ENCODE data around the gene DAZAP2. TPM values are rescaled to one million over a fixed set of nuclear protein-coding genes. Genes with fewer than 3 reads are reported as not detected.
A peak's percentile ranks its signal among the peaks of the same experiment; 100 is the strongest.
"Not testable (repeated sequence)": the region's sequence is repeated elsewhere in the genome, so short reads cannot be mapped to it uniquely, and the experiment has no call there.

The DAZAP2 gene
- total RNA-seq, 1 donor from 2014 or later: 259 TPM

DNA sequence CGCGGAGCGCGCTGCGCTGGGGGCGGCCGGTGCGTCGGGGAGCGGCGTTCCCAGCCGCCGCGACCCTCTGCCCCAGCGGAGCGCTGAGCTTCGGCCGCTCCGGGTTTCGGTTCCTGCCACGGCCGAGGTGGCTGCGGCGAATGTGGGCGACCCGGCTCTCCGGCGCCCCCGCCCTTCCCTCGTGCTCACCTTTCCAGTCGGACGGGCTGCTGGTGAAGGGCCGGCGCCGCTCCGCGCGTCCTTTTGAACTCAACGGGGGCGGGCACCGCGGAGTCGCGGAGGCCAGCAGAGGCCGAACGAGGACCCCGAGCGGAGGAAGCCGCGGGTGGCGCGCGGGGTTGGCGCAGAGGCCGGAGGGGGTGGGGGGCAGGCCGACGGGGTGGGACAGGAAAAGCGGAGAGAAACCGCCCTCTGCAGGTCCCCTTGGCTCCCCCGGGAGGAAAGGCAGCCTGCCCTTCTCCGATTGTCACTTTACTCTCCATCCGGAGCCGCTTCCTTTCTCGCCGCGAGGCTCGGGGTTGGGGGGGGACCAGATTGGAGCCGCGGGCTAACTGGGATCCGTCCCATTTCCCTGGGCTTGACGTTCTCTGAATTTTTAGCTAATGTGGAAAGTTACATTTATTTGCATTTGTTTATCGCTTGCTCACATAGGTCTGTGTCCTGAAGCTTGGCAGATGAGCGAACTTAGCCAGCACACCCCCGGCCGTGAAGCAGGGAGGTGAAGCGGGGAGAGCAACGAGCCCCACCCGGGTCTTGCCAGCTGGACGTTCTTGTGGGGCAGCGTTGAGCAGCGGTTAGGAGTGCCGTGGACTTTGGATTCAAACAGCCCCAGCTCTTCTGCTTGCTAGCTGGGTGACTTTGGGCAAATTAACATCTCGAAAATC is 31.7 kb downstream of the DAZAP2 start, which contains the start of gene SMAGP:
SMAGP (minus strand) TSS at position 349 of the 884 bp plus-strand sequence. CDS start 1,137 bp downstream, outside the sequence.
- Histone ChIP-seq H3K27ac (peak within 1 kb of the TSS; percentile 80), H3K27me3 (ENCODE audit: low read depth) (no peaks in the 10 kb centered on the region), H3K4me3 (peak within 1 kb of the TSS; percentile 74), H3K36me3 (no peaks in the 10 kb centered on the region), H3K4me1 (peaks cover 15% of the 10 kb centered on the region), H3K9me3 (no peaks in the 10 kb centered on the region)
- TF ChIP-seq, protein P1, sequence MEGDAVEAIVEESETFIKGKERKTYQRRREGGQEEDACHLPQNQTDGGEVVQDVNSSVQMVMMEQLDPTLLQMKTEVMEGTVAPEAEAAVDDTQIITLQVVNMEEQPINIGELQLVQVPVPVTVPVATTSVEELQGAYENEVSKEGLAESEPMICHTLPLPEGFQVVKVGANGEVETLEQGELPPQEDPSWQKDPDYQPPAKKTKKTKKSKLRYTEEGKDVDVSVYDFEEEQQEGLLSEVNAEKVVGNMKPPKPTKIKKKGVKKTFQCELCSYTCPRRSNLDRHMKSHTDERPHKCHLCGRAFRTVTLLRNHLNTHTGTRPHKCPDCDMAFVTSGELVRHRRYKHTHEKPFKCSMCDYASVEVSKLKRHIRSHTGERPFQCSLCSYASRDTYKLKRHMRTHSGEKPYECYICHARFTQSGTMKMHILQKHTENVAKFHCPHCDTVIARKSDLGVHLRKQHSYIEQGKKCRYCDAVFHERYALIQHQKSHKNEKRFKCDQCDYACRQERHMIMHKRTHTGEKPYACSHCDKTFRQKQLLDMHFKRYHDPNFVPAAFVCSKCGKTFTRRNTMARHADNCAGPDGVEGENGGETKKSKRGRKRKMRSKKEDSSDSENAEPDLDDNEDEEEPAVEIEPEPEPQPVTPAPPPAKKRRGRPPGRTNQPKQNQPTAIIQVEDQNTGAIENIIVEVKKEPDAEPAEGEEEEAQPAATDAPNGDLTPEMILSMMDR (IDR thresholded peaks at IDR 0.05): no peak
- intact Hi-C loops (cut with DNase I): no loop called here
- peak; percentile 91 to 93 for ATAC-seq
- DNase-seq: peak; percentile 90

DNA sequence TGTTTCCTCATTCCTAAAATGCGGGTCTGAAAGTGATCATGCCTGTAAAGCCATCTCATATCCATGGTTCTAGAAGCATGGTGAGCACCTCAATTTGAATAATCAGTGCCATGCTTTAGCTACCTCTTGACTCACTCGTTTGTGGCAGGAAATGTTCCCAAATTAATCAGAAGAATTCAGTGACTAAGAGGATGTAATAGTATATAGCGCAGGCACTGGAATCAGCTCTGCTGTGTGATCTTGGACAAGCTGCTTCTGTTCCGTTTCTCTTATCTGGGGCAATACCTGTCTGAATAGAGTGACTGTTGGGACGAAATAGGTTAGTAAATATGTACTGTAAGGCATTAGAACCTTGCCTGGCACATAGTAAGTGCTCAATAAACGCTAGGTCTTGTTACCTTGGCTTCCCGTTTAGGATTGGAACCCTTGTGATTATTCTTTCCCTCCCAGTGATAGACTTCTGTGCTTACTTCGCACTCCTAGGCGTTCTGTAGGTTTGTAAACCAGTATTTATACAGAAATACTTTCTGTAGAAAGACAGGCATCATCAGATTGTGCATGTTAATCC is 32.4 kb downstream of the DAZAP2 start:
- Histone ChIP-seq H3K27me3 (ENCODE audit: low read depth) (no peaks in the 10 kb centered on the region), H3K36me3 (no peaks in the 10 kb centered on the region), H3K9me3 (no peaks in the 10 kb centered on the region), H3K27ac (peak overlapping the region; percentile 80), H3K4me3 (peak overlapping the region; percentile 74), H3K4me1 (peaks cover 15% of the 10 kb centered on the region)
- intact Hi-C loops (cut with DNase I): no loop called here
- DNase-seq (no peak), ATAC-seq (peak; percentile 2 to 39)
- TF ChIP-seq, protein P1 (IDR thresholded peaks at IDR 0.05): no peak

DNA sequence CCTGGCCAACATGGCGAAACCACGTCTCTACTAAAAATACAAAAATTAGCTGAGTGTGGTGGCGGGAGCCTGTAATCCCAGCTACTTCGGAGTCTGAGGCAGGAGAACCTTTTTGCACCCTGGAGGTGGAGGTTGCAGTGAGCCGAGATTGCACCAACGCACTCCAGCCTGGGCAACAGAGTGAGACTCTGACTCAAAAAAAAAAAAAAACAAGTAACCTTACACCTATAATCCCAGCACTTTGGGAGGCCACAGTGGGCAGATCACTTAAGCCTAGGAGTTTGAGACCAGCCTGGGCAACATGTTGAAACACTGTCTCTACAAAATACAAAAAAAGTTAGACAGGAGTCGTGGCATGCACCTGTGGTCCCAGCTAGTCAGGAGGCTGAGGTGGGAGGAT is 34.2 kb downstream of the DAZAP2 start:
- peaks cover 15% of the 10 kb centered on the region for H3K4me1 ChIP-seq
- intact Hi-C loops (cut with DNase I); DNase-seq: not testable (repeated sequence)

DNA sequence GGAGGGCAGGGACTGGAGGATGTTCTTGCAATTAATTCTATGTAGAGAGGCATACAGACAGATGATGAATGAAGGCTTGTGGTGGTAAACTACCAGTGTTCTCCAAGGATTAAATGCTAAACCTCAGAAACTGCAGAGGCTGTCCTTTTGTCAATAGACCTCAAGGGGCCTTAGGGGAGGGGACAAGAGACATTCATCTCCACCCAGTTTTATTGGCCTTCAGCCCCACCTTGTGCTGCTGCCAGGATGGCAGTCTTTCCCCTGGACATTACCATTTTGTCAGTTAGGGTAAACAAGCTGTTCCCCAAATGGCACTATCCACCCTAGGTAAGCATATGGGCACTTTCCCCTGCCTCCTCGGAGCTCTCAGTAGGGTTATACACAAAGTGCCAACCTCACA is 36.5 kb downstream of the DAZAP2 start:
- Histone ChIP-seq H3K36me3 (no peaks in the 10 kb centered on the region), H3K9me3 (no peaks in the 10 kb centered on the region), H3K27me3 (ENCODE audit: low read depth) (no peaks in the 10 kb centered on the region), H3K27ac (no peak overlapping the region), H3K4me1 (peaks cover 7% of the 10 kb centered on the region), H3K4me3 (no peak overlapping the region)
- intact Hi-C loops (cut with DNase I): no loop called here
- no peak for DNase-seq
- no peak for ATAC-seq
- TF ChIP-seq, protein P1 (IDR thresholded peaks at IDR 0.05): no peak

More for the DNA sequence above, 34.2 kb downstream of the DAZAP2 start:
- H3K27me3 ChIP-seq (ENCODE audit: low read depth); ATAC-seq; H3K36me3 ChIP-seq; H3K9me3 ChIP-seq; H3K4me3 ChIP-seq; H3K27ac ChIP-seq: not testable (repeated sequence)

DNA sequence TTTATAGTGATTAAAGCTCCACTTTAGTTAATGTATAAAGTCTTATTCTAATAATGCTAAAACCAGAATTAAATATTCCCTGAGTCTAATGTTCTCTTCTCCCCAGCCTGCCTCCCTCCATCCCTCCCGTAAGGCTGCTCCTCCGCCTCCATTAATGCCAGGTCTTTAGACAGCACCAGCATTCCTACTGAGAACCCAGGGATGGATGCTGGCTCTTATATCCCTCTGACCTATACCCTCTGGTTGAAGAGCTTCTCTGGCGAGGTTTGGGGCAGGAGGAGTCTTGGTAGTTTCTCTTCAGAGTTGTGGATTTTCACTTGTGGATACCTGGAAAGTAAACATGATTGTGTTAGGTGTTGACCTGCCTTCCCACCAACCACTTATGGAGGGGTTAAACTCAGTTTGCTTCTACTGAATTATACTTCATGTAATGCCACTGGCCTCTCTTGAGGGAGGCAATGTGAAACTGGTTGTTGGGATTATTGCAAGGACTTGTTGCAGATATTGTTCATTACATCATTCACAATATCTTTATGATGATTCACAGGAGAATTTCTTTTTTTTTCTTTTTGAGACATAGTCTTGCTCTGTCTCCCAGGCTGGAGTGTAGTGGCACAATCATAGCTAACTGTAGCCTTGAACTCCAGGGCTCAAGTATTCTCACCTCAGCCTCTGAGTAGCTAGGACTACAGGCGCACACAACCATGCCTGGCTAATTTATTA is 42.7 kb downstream of the DAZAP2 start:
- H3K27me3 ChIP-seq (ENCODE audit: low read depth): no peaks in the 10 kb centered on the region
- DNase-seq (no peak), ATAC-seq (no peak)
- no peak overlapping the region for H3K27ac ChIP-seq
- no peaks in the 10 kb centered on the region for H3K9me3 ChIP-seq
- H3K4me3 ChIP-seq: no peak overlapping the region
- H3K4me1 ChIP-seq: no peaks in the 10 kb centered on the region
- intact Hi-C loops (cut with DNase I): no loop called here
- TF ChIP-seq, protein P1 (IDR thresholded peaks at IDR 0.05): no peak
- H3K36me3 ChIP-seq: peaks cover 7% of the 10 kb centered on the region
